ENCODE measurements around the gene OR3A2.

DNA sequence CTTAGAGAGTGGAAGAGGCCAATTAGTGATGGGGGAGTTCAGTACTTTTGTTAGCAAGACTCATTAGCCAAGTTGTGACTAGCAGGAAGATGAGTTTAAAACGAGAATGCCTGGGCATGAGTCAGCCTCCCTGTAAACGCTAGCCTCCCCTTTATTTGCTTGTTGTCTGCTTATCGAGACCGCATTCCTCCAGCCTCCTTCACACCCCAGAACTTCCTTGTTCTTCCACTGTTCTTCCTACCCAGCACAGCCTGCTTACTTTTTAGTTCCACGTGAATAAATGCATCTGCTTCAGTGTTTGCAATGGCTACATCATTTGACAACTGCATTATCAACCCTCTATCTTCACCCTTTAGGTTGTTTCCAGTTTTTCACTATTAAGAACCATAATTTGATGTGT, 67.8 kb downstream of the OR3A2 start:
- no peak for TF ChIP-seq POLR2A (IDR thresholded peaks at IDR 0.05)
- TF ChIP-seq, protein P1, sequence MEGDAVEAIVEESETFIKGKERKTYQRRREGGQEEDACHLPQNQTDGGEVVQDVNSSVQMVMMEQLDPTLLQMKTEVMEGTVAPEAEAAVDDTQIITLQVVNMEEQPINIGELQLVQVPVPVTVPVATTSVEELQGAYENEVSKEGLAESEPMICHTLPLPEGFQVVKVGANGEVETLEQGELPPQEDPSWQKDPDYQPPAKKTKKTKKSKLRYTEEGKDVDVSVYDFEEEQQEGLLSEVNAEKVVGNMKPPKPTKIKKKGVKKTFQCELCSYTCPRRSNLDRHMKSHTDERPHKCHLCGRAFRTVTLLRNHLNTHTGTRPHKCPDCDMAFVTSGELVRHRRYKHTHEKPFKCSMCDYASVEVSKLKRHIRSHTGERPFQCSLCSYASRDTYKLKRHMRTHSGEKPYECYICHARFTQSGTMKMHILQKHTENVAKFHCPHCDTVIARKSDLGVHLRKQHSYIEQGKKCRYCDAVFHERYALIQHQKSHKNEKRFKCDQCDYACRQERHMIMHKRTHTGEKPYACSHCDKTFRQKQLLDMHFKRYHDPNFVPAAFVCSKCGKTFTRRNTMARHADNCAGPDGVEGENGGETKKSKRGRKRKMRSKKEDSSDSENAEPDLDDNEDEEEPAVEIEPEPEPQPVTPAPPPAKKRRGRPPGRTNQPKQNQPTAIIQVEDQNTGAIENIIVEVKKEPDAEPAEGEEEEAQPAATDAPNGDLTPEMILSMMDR (IDR thresholded peaks at IDR 0.05) = no peak

Measured in transverse colon (tissue), 3 donors.